Peyer's patch (tissue), 4 donors: ENCODE measurements around the gene FGF8.

ENCODE experiments used
- CTCF ChIP-seq, 6 experiments: fragments of 450-650 bp in 4 of 6; fragments of 200-600 bp in 2 of 6; sonication (generic) in 1 of 6; IDR thresholded peaks; one replicate each; pipeline ENCODE4 v1.5.1; 2017 to 2019; ENCODE audit warnings: antibody characterized with exemption in 6 of 6, mild to moderate bottlenecking in 3 of 6, moderate library complexity in 1 of 6
- POLR2A ChIP-seq, 2 donors: fragments of 450-650 bp; IDR thresholded peaks; one replicate each; pipeline ENCODE4 v1.5.1; 2017; ENCODE audit warnings: antibody characterized with exemption in 2 of 2, mild to moderate bottlenecking in 2 of 2, moderate library complexity in 2 of 2

- no peak for TF ChIP-seq CTCF (IDR thresholded peaks at IDR 0.05)
- TF ChIP-seq POLR2A (IDR thresholded peaks at IDR 0.05) = no peak
These were observed 5.7 kb upstream of the FGF8 start for GRCh38 chr10:101781655-101781983.
